Left lung (tissue), 10 donors: ENCODE measurements around the gene ABTB2. TPM values are rescaled to one million over a fixed set of nuclear protein-coding genes. Genes with fewer than 3 reads are reported as not detected.

Experiments used
- ATAC-seq: fragments of 200-7000 bp; cut with Tn5 transposase; one replicate; pipeline ENCODE4 v1.9.1; 2020; ENCODE audit warnings: moderate library complexity
- DNase-seq, 4 donors: peaks; one replicate each; pipeline ENCODE4 v3.0.0-alpha.2; 2013 to 2020
- H3K27ac ChIP-seq, 2 donors: fragments of 200-600 bp; sonication (generic) in 1 of 2; one replicate each; pipeline versions ENCODE4 v1.5.0 to v1.8.0; 2020 to 2021
- H3K27me3 ChIP-seq, 2 donors: fragments of 200-600 bp; sonication (generic) in 1 of 2; one replicate each; pipeline versions ENCODE4 v1.5.0 to v1.8.0; 2020 to 2021
- H3K36me3 ChIP-seq, 2 donors: fragments of 200-600 bp; sonication (generic) in 1 of 2; one replicate each; pipeline versions ENCODE4 v1.5.0 to v1.8.0; 2020 to 2021
- H3K4me1 ChIP-seq, 2 donors: fragments of 200-600 bp; one replicate each; pipeline ENCODE4 v1.8.0; 2021
- H3K4me3 ChIP-seq, 2 donors: fragments of 200-600 bp; sonication (generic) in 1 of 2; one replicate each; pipeline versions ENCODE4 v1.5.0 to v1.8.0; 2020 to 2021; ENCODE audit warnings: mild to moderate bottlenecking in 1 of 2
- H3K9me3 ChIP-seq, 2 donors: fragments of 200-600 bp; sonication (generic) in 1 of 2; one replicate each; pipeline versions ENCODE4 v1.5.0 to v1.8.0; 2020 to 2021
- CTCF ChIP-seq, 2 donors: fragments of 200-600 bp; sonication (generic) in 1 of 2; IDR thresholded peaks; one replicate each; pipeline versions ENCODE4 v1.5.0 to v1.8.0; 2021; ENCODE audit warnings: antibody characterized with exemption in 2 of 2
- intact Hi-C, 2 donors: fragments of 100-400 bp; cut with DNase I; formaldehyde crosslinking; loops; one replicate each; pipeline versions ENCODE4 v1.11.2 to v1.14.2; 2022
- polyA plus RNA-seq, 6 donors: library from polyadenylated mRNA; unstranded; fragments of 120-200 nt; gene quantifications; one replicate each; pipeline ENCODE4 v1.2.1, GENCODE V29; 2013; ENCODE audit not compliant: insufficient read length in 6 of 6
- total RNA-seq, 2 donors: library from RNA; stranded (reverse); fragmentation: NEBNext Ultra II Directional; extraction: Animal tissue kit (Norgen Biotek cat#: 25700); gene quantifications; one replicate each; pipeline ENCODE4 v1.2.1, GENCODE V29; 2021
- donor health status: DM: no; HTN: yes; CAD: no.
- donor health status: DM: no; HTN: no; CAD: no.

Gene ABTB2
- total and polyA plus RNA-seq, 8 donors, result 2.4 to 6.9 (median 4.8) TPM

DNA sequence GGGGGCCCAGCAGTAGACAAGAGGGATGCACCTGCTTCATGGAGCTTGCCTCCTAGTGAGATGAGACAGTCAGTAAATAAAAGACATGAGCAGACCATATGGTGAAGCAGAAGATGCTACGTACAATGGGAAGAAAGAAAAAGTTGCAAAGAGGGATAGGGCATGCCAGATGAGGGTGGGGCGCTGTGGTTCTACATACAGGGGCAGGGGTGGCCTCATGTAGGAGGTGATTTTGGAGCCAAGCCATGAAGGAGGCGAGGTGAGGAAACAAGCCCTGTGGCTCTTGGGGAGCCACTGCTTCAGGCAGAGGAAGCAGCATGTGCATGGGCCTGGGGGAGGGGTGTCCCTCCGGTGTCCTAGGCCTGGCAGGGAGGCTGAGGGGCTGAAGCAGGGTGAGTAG lies 237.2 kb downstream of the ABTB2 start:
- ATAC-seq (no peak), DNase-seq (no peak)
- H3K36me3 ChIP-seq, result peaks cover 0 to 100% of the 10 kb centered on the region in 2 donors
- no peak overlapping the region for H3K27ac ChIP-seq
- TF ChIP-seq CTCF (IDR thresholded peaks at IDR 0.05), result no peak
- no peaks in the 10 kb centered on the region for H3K4me1 ChIP-seq
- H3K4me3 ChIP-seq, result no peak overlapping the region
- H3K9me3 ChIP-seq, result no peaks in the 10 kb centered on the region
- intact Hi-C loops, result no loop called here
- H3K27me3 ChIP-seq, result no peaks in the 10 kb centered on the region

- H3K4me3 ChIP-seq, result no peak overlapping the region
- no peak overlapping the region for H3K27ac ChIP-seq
- intact Hi-C loops, result no loop called here
- no peak for TF ChIP-seq CTCF (IDR thresholded peaks at IDR 0.05)
- no peaks in the 10 kb centered on the region for H3K4me1 ChIP-seq
- DNase-seq, result no peak
- peaks cover 0 to 100% of the 10 kb centered on the region in 2 donors for H3K36me3 ChIP-seq
- no peaks in the 10 kb centered on the region for H3K9me3 ChIP-seq
- no peaks in the 10 kb centered on the region for H3K27me3 ChIP-seq
- no peak for ATAC-seq
These were observed 243.3 kb downstream of the ABTB2 start for GRCh38 chr11:34114471-34114870.

DNA sequence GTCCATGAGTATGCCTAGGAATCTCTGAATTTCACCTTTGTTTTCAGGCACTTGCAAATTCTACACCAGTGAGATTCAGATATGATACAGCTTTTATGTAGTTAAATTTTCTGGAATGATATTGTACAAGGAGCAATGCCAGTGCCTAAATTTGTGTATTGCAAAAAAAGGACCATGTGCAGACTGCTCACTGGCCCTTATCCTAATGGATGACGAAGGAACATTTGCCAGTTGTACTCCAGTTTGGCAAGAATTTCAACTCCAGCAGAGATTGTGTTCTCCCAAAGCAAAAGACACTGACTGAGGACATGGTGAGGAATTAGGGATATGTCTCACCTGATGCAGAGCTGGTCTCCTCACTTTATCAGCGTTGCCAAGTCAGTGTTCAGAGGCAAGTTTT lies 243.8 kb downstream of the ABTB2 start:
- no peak for ATAC-seq
- Histone ChIP-seq H3K36me3 (peaks cover 0 to 100% of the 10 kb centered on the region in 2 donors), H3K27me3 (no peaks in the 10 kb centered on the region)

DNA sequence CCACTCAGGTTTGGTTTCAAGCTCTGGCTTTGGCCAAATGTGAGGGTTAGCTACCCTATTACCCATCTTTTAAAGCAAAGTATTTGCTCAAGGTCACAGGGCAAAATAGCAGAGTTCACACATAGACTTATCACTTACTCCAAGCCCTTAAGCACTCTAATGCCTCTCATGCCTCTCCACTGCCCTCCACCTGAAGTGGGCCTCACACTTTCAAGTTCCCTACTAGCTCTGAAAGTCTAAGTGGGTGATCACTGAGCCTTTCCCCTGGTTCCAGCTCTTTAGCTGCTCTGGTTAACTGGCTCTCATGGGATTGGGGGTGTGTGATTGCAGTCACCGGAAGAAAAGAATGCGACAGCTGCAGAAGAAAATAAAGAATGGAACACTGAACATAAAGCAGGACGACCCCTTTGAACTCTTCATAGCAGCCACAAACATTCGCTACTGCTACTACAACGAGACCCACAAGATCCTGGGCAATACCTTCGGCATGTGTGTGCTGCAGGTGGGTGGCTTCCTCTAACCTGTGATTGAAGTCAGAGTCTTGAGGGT lies 246.0 kb downstream of the ABTB2 start:
- no peaks in the 10 kb centered on the region for H3K9me3 ChIP-seq
- no peak for TF ChIP-seq CTCF (IDR thresholded peaks at IDR 0.05)
- peak in 2 of 4 donors; percentile 6 to 26 for DNase-seq
- H3K27ac ChIP-seq, result no peak overlapping the region
- H3K4me3 ChIP-seq, result no peak overlapping the region
- H3K27me3 ChIP-seq, result no peaks in the 10 kb centered on the region
- intact Hi-C loops, result no loop called here
- peaks cover 0 to 11% of the 10 kb centered on the region in 2 donors for H3K4me1 ChIP-seq
- H3K36me3 ChIP-seq, result peaks cover 0 to 88% of the 10 kb centered on the region in 2 donors
- ATAC-seq, result peak; percentile 95

More for the DNA sequence above, 243.8 kb downstream of the ABTB2 start:
- intact Hi-C loops, result no loop called here
- H3K4me1 ChIP-seq, result no peaks in the 10 kb centered on the region
- no peak for TF ChIP-seq CTCF (IDR thresholded peaks at IDR 0.05)
- H3K4me3 ChIP-seq, result no peak overlapping the region
- no peak for DNase-seq
- H3K9me3 ChIP-seq, result no peaks in the 10 kb centered on the region
- no peak overlapping the region for H3K27ac ChIP-seq

GRCh38 chr11:34105957-34106504 lies 251.8 kb downstream of the ABTB2 start:
- DNase-seq, result peak in 1 of 4 donors; percentile 10
- H3K9me3 ChIP-seq, result no peaks in the 10 kb centered on the region
- H3K27me3 ChIP-seq, result no peaks in the 10 kb centered on the region
- peaks cover 5 to 30% of the 10 kb centered on the region in 2 donors for H3K4me1 ChIP-seq
- peaks cover 0 to 36% of the 10 kb centered on the region in 2 donors for H3K36me3 ChIP-seq
- TF ChIP-seq CTCF (IDR thresholded peaks at IDR 0.05), result no peak
- peak overlapping the region; percentile 93 for H3K4me3 ChIP-seq
- no peak for ATAC-seq
- H3K27ac ChIP-seq, result peak overlapping the region; percentile 93 to 96
- intact Hi-C loops, result loop anchor here in 1 of 2 donors (10.0 kb wide), 1 partner anchor 51 kb away; the partner anchor contains the start of gene CAPRIN1
